Left kidney (tissue), 2 donors: ENCODE results near the gene FAAH. TPM values are rescaled to one million over a fixed set of nuclear protein-coding genes. Genes with fewer than 3 reads are reported as not detected.

ENCODE experiments used
- DNase-seq: peaks from one replicate; pipeline ENCODE4 v3.0.0-alpha.2; 2013
- polyA plus RNA-seq: library from polyadenylated mRNA; unstranded; fragments of 120-200 nt; gene quantifications from one replicate; pipeline ENCODE4 v1.2.1, GENCODE V29; 2013; ENCODE audit not compliant: insufficient read length

The FAAH gene
- polyA plus RNA-seq, 1 donor: 21.4 TPM

- DNase-seq: no peak
Measured at GRCh38 chr1:46400421-46400820, 6.3 kb downstream of the FAAH start.

DNA sequence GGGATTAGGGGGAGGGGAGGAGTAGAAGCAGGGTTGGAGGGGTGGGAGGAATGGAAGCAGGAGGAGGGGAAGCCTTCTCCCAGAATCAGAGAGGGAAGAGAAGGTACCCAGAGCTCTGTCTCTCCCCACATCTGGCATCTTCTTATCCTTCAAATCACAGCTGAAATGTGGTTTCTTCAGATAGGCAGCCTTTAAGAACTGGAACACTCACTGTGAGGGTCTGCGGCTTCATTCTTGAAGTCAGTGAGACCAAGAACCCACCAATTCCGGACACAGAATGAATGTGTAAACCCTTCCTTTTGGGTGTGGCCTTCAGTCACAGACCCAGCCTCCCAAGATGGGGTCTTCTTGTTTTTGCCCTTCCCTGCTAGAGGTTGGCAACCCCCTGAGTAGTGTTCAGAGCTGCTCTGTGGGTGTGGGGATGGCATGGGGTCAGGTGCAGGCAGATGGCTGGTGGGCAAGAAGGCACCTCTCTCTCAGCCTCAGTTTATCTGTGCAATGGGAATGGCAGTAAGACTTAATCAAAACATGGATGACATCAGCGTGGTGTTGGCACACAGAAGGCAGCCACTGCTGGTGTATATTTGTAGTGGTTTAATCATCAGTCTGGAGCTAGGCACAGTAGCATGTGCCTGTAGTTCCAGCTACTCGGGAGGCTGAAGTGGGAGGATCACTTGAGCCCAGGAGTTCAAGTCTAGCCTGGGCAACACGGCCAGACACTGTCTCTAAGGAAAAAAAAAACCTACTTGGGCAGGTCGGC lies 7.2 kb downstream of the FAAH start:
- no peak for DNase-seq

DNA sequence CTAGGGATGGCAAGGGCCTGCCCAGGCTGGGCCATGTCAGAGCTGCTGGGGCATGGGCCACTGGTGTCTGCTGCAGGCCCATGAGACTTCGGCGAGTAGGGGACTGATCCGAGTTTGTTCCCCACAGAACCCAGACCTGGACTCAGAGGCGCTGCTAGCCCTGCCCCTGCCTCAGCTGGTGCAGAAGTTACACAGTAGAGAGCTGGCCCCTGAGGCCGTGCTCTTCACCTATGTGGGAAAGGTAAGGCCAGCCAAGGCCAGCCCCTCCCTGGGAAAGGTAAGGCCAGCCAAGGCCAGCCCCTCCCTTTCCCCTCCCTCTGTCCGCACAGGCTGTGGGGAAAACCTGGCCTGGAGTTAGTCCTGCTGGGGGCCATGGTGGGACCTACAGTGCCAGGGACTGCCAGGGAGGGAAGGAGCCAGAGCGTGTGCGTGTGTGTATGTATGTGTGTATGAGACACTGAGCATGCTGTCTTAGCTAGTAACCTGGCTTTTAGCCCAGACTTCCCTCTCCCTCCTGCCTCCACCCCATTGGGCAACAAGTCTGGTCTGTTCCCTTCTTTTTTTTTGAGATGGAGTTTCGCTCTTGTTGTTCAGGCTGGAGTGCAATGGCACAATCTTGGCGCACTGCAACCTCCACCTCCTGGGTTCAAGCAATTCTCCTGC lies 8.0 kb downstream of the FAAH start:
- peak; percentile 33 for DNase-seq

DNA sequence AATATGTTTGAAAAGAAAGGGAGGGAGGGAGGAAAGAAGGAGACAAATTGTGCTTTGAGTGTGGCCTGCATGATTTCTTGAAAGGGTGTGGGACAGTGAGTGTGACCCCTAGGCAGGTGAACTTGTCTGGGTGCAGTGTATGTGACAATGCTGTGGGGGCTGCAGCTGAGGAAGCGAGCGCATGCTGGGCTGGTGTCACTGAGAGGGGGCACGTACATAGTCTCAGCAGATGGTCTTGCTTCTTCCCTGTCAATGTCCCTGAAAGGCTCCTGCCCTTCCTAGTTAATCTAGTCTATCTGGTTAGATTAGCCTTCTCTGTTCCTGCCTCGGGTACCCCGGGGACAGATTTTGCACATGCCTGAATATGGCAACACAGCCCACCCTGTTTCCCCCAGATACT lies 9.8 kb downstream of the FAAH start:
- DNase-seq: no peak

DNA sequence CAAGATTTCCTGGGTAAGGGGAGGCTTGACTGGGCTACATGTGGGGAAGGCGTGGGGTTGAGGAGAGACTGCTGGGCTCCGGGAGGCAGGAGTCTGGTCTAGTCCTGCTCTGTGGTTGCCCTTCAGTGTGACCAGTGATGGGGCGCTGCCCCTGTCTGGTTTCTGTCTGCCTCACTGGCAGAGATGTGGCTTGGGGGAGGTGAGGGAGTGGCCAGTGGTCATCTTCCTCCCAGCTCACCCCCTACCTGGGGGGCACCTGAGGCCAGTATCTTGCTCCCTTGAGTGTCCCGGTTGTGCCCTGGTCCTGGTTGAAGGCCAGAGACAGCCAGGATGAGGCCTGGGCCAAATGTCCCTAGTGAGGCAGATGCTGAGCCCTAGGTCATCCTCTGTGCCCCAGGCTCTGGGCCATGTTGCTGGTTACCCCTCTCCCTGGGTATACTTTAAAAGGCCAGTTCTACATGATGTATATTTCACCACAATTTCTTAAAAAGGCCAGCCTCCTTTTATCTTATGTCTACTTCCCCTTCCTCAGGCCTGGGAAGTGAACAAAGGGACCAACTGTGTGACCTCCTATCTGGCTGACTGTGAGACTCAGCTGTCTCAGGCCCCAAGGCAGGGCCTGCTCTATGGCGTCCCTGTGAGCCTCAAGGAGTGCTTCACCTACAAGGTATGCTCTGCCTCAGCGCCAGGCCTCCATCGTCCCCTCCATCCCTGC lies 10.5 kb downstream of the FAAH start:
- DNase-seq: no peak

- DNase-seq: no peak
Measured at GRCh38 chr1:46405197-46405555, 11.1 kb downstream of the FAAH start.

GRCh38 chr1:46405724-46406123 lies 11.6 kb downstream of the FAAH start:
- no peak for DNase-seq

DNA sequence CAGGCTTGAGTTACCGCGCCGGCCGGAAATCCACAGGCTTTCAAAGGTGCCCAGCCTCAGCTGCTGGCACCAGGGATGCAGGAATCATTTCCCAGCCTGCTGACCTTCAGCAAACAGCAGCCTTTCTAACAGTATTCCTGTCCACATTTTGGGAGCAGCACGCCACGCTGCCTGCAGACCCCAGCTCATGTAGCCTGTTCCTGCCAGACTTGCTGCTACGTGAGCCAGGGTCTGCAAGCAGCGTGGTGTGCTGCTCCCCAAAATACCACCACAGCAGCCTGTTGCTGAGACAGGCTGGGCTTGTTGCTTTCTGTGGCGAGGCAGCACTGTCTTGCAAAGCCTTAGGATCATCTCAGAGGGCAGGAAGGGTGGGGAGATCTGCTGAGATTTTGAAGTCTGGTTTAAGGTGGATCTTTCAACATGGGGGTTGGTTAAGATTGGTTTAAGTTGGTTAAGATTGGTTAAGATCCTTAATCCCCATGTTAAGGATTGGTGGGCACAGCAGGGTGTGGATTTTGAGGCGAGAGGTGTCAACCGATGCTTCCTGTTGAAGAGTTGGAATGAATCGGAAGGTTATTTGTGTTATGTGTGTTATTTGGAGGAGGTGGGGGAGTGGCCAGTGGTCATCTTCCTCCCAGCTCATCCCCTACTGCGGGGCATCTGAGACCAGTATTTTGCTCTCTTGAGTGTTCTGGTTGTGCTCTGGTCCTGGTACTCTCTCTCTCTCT lies 12.9 kb downstream of the FAAH start:
- peak; percentile 19 for DNase-seq

GRCh38 chr1:46407636-46408035 lies 13.5 kb downstream of the FAAH start:
- no peak for DNase-seq

- DNase-seq: no peak
Measured at GRCh38 chr1:46408356-46409062, 14.4 kb downstream of the FAAH start.

DNA sequence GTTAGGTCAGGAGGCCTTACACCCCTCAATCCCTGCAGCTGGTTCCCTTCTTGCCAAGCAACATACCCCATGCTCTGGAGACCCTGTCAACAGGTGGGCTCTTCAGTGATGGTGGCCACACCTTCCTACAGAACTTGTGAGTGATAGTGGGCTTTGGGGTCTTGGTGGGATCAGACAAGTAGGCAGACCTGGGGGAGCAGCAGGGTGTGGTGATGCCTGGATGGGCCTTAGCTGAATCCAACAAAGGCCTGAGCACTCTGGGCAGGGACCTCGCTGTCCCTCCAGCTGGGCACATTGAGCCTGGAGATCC lies 14.9 kb downstream of the FAAH start:
- DNase-seq: no peak

- DNase-seq: no peak
Measured at GRCh38 chr1:46410156-46411009, 16.3 kb downstream of the FAAH start.

DNA sequence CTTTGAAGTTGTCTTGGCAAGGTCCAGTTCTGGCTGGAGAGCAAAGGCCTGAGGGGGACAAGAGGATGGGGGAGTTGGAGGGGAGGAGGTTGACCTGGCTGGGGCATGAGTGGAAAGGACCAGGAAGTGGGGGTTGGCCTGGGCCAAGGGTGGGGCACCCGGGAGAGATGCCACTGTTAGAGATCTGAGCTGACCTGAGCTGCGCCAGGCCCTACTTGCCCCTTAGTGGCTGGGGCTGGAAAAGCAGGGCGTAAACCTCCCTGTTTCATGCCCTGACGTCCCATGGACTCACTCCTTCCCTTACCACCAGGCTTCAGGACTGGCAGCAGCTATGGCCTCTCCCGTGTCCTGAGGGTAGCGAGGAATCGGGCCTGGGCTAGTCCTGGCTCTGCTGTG lies 16.9 kb downstream of the FAAH start:
- no peak for DNase-seq

DNA sequence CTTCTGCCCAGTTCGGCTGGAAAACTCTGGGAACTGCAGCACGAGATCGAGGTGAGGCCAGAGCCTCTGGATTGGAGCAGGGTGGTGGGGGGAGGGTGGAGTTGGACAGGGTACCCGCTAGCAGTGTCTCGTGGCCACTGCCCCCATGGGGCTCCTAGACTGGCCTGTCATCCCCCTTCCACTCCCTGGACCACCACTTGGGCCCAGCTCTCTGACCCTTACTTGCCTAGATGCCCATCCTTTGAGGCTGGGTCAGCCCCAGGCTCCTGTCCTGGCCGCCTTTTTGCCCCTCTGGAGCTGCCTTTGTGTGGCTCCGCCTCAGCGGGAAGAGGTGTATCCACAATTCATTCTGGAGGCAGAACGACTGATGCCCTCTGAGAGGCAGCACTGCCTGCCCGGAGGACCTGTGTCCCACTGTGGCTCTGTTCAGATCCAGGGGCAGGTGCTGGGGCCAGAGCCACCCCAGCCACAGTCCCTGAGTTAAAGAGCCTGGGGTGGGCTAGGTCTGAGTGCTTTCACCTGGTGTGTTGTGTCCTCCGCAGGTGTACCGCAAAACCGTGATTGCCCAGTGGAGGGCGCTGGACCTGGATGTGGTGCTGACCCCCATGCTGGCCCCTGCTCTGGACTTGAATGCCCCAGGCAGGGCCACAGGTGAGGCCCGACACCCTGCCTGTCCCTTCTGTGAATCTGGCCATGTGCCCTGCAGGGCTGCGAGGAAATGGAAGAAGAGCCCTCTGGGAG lies 17.7 kb downstream of the FAAH start:
- DNase-seq: no peak

GRCh38 chr1:46412893-46413595 lies 18.9 kb downstream of the FAAH start:
- DNase-seq: no peak

- DNase-seq: no peak
Measured at GRCh38 chr1:46413596-46413985, 19.5 kb downstream of the FAAH start.

- DNase-seq: no peak
Measured at GRCh38 chr1:46415514-46415913, 21.4 kb downstream of the FAAH start.

DNA sequence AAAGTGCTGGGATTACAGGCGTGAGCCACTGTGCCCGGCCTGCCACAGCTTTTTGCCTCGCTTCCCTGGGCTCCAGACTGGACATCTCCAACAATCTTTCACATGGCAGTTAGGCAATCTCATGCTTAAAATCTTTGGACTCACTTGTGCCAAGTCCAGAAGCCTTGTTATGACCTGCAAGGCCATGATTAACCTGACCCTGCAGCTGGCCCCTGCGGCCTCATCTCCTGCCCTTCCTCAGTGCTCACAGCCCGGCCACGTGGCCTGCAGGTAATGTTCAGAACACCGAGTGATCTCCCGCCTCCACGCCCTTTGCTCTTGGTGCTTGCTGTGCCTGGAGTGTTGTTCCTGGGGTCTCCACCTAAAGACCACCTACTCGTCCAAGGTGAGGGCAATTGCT lies 24.9 kb downstream of the FAAH start:
- no peak for DNase-seq

- DNase-seq: no peak
Measured at GRCh38 chr1:46420533-46420915, 26.4 kb downstream of the FAAH start.

DNA sequence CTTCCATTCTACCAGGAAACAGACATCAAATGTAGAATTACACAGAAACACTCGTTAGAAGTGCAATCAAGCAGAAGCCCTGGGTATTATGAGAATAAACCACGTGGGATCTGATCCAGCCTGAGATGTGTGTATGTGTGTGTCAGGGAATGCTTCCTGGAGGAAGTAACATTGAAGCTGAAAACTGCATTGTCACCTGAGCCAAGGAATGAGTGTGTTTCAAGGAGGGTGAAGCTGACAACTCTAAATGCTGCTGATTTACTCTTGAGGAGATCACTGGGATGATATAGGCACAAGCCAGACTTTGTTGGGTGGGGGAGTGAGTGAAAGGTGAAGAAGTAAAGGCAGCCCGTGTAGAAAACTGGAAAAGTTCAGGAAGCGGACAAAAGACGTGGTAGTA lies 27.6 kb downstream of the FAAH start:
- no peak for DNase-seq
